ENCODE measurements around the gene EHBP1.

DNA sequence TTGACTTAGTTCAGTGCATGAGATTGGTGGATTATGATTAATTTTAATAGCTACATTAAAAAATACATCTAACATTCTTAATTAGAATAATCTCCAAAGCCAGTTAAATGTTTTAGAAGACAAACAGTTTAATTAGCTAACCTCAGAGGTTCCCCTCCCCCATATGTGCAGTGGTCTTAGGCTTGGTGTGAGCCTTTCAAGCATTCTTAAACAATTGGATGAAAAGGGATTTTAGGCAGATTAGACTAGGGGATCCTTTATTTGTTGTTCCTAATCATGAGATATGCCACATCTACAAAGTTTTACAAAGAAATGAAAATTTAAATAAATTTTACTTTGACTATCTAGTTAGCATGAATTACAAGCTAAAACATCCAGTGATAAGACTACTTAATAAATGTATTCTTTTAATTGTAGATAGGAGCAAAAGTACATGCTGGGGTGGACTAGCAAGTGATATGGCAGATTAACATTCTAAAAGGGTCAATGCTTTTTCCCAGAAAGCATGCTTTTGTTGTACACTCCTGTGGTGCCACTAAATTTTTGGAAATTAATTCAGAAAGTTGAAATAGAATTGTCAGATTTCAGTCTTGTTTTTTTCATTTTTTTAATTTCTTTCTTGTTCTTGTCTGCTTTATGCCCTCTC, 302.4 kb downstream of the EHBP1 start:
- no peak for TF ChIP-seq POLR2A (IDR thresholded peaks at IDR 0.05)
- TF ChIP-seq, protein P1, sequence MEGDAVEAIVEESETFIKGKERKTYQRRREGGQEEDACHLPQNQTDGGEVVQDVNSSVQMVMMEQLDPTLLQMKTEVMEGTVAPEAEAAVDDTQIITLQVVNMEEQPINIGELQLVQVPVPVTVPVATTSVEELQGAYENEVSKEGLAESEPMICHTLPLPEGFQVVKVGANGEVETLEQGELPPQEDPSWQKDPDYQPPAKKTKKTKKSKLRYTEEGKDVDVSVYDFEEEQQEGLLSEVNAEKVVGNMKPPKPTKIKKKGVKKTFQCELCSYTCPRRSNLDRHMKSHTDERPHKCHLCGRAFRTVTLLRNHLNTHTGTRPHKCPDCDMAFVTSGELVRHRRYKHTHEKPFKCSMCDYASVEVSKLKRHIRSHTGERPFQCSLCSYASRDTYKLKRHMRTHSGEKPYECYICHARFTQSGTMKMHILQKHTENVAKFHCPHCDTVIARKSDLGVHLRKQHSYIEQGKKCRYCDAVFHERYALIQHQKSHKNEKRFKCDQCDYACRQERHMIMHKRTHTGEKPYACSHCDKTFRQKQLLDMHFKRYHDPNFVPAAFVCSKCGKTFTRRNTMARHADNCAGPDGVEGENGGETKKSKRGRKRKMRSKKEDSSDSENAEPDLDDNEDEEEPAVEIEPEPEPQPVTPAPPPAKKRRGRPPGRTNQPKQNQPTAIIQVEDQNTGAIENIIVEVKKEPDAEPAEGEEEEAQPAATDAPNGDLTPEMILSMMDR (IDR thresholded peaks at IDR 0.05 in 4 of 5, conservative IDR thresholded peaks at IDR 0.05 in 1 of 5) = no peak

Measured in gastrocnemius medialis (tissue), 4 donors.